HG02970 (cell line): Measurements from ENCODE around the gene ARFIP1.

ENCODE experiments used
- ATAC-seq: cut with Tn5 transposase; IDR thresholded peaks from one replicate; pipeline ENCODE4 v1.9.1; 2021; ENCODE audit warnings: mild to moderate bottlenecking, moderate library complexity, moderate number of reproducible peaks; ENCODE audit not compliant: unreplicated experiment, low FRiP score

Gene ARFIP1

DNA sequence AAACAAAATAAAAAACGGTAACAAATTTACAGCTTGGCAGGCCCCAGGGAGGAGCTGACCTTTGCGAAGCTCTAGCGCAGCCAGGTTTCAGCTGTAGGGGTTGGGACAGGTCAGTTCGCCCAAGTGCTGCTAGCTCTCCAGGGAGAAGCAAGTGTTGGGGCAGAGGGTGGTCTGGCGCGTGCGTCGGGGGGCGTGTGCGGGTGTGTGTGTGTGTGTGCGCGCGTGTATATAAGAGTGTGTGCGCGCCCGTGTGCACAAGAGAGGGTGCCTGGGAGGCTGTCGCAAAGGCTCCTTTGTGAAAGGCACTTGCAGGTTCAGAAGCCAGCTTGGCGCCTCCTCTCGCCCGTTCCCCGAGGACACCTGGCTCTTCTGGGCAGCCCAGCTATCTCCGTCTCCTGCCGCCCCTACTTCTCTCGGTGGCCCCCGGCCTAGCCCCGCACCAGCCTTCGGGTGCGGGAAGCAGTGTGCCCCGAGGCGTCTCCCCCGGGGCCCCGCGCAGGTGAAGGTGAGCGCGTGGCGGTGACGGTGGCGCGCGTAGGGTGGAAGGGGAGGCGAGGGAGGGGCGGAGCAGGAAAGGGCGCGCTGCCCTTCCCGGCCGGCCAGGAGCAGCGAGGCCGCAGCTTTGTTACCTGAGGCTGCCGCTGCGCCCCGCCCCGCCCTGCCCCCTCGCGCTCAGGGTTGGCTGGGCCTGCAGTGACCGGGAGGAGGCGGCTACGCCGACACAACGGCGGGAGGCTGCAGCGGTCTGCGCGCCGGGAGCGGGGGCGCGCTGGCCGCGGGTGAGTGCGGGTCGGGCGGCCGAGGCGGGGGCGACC is 156.1 kb downstream of the ARFIP1 start, which contains the start of gene FHDC1:
FHDC1 (plus strand) TSS at position 693 of the 815 bp plus-strand sequence. CDS start 6,735 bp downstream, outside the sequence.
- ATAC-seq, result no peak

DNA sequence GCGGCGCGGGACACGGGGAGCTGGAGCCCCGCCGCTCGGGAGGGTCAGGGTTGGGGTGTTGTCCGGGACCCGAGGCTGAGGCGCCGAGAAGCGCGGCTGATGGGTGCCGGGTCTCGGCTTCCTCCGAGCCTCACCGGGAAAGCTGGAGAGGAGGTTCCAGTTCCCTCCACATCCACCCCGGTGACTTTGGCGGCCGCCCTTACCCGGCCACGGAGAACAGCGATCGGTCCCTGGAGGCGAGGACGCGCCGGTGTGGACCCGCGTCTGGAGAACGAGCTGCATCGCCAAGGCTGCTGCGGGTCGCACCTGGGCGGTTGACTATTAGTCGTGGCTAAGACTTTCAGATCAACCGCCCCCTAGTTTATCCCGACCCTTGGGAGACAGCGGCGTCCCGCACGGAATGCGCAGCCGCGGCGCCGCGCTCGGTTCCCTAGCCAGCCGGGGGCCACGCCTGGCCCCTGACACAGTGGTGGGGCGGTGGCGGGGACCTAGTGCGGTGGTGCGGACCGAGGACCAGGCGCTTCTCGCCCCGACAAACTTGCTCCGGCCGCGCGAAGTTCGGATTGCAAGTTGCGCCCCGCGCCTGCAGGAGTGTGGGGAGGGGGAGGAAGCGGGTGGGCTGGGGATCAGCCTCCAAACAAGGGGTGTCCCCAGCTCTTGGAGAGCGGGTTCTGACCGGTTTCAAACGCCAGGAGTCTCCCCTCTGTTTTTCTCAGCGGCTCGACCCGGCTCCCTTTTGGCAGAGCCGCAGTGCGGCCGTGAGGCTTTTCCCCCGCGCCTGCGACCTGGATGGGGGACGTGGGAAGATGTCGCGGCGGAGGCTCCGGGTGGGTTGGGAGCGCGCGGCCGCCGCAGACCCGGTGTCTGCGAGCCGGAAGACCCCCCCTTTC is 156.9 kb downstream of the ARFIP1 start:
- ATAC-seq, result no peak

DNA sequence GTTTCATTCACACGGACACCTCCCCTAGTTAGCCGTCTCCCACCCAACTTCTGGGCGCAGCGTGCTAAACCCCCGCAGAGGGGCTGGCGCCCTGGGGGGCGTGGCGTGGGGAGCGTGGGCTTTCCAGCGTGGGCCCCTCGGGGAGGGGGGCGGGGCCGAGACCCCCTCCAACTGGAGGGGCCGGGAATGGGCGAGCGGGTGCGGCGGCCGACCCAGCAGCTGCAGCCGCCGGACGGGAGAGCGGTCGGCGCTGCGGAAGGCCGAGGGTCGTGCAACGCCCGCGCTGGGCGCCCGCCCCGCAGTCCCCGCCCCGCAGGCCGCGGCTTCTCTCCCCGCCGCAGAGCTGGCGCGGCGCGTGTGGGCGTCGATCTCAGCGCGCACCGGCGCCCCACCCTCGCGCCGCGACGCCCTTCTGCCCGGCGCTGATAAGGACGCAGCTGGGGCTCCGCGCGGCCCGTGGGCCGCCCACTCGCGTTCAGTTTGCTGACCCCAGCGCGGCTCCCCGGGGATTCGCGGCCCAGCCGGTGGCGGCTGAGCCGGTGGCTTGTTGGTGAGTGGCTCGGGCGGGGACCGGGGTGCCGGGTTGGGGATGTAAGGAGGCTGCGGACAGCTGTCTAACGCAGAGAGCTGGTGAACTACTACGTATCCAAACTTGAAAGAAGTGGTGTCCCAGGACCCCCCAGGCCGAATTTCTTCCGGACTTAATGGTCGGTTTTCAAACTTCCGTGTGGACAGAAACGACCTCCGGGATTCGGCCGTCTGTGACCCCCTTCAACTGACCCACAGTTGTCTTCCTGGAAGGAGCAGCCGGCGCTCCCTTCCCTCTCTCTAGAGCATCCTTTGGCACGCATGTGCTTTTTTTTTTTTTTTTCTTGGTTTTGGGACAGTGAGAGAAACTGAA is 157.8 kb downstream of the ARFIP1 start:
- no peak for ATAC-seq

DNA sequence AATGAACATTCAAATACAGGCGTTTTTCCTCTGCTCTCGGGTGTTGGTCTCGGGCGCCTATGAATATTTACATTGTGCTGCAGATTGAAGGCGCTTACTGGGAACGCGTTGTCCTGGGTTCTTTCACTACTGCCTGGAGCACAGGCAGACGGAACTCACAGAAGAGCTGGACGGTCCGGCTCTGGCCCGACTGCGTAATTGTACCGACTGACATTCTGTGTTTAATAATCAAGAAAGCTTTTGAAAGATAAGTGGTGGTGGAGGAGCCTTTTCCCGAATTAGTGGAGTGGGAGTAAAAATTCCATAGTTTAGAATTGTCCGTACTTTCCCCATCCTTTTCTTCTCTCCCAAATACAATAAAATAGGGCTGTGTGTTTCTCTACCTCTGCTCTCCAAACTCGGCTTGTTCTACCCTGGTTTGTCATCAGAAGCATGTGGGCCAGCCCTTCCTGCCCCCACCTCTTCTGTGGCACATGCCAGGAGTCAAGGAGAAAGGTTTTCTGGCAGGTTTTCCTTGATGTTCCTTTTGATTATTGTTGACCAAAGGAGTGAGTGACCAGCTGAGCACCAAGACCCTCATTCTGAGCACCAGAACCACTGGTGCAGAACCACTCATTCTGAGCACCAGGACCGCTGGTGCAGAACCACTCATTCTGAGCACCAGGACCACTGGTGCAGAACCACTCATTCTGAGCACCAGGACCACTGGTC is 158.6 kb downstream of the ARFIP1 start:
- no peak for ATAC-seq

DNA sequence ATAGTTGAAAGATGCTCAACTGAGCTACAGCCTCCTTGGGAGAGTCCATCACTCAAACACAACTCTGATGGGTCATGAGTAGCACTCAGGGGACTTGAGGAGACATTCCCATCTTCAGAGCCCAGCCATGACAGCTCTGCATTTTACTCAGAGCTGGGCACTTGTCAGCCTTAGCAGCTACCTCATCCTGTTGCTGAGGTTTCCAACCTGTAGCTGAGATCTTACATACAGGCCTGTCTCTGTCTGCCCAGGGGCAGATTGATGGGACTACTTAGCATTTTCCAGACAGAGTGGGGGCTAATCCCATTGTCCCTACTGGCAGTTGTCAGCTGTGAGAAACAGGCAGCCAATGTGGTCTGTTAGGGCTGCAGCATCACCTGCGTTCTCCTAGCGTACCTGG is 159.9 kb downstream of the ARFIP1 start:
- ATAC-seq, result no peak

DNA sequence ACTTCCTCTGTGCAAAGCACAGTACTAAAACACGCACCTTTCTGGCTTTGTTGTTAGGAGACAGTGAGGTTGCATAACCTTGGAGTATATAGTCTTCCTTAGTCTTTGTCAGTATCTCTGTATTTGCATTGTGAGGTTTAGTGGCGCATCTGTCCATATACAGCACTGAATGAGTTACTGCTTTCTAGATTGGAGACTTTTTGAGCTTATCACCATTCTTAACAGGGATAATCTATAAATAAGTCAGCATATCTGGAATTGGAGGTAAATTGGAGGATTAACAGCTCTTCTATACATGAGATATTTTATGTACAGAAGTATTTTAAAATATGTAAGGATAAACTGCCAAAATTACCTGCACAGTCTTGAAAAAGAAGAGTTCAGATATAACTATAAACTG is 160.7 kb downstream of the ARFIP1 start:
- ATAC-seq, result no peak

DNA sequence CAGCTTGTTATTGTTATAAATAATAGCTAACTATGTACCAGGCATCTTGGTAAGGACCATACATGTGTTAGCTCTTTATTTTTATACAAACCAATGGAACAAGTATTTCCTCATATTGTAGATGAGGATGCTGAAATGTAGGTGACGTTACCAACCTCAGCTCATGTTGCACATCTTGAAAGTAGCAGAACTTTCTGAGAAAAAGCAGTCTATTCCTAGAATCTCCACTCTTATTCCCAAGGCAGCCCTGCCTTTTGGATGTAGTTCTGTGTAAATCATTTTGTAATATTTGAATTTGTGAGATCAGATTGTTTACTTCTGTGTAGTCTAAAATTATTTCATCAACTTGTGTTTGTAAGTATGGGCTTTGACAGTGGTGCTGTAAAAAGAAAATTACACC is 161.7 kb downstream of the ARFIP1 start:
- ATAC-seq, result no peak

DNA sequence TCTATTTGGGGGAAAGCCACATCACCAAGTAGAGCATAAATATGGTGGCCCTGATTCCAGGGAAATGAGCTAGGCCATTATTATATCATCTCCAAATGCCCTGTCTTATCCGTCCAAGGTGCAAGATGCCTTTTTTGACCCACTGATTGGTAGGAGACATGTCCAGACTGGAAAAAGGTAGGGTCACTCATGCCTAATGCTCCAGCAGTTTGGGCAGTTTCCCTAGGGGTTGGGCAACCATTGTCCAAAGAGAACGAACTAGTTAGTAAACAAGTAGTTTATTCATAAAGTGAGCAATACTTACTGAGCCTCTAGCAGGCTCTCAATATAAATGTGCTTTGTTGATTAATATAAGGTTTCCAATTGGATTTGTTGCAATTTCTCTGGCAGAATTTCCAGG is 162.6 kb downstream of the ARFIP1 start:
- no peak for ATAC-seq

DNA sequence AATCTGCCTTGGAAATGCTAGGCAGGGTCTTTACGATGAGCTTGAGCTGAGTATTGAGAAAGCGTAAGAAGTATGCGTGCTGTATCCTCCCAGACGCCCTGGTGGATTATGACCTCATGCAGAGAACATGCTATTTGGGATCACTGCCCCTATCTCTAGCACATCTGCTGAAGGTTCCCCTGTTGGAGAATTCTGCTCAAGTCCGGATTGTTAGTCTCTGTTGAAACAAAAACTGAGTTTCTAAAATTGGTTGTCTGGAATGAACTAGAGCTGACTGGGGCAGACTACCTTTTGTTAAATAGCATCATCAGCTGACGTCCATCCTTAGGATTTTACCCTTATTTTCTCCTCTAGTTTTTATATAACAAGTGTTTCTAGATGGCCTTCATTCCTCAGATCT is 163.9 kb downstream of the ARFIP1 start:
- ATAC-seq, result no peak

DNA sequence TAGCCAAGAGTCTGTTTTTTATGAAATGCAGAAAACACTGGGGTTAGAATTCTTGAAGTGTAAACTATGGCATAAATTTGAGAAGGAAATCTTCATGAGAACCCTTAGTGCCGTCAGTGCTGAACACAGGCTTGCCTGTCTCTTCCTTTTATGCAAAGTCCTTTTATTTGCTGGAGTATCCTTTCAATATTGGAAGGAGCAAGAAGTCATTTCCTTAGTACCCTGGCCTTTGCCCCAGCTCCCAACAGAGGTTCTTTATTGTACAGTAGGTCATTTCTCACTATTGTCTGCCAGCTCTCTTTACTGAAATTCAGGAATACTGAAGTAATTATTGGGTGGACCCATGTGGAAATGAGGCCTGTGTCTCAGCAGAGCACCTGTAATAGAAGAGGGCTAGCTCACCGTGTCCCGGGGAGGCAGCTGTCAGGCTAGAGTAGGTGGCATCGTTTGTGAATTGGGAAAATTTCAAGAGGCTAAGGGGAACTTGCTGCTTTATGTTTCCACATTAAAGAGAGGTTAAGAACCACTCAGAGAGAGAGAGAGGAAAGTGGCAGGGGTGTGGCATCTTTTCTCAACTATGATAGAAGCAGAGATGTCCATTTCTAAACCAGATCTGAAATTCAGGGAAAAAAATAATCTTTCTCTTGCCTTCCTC is 165.0 kb downstream of the ARFIP1 start:
- no peak for ATAC-seq

DNA sequence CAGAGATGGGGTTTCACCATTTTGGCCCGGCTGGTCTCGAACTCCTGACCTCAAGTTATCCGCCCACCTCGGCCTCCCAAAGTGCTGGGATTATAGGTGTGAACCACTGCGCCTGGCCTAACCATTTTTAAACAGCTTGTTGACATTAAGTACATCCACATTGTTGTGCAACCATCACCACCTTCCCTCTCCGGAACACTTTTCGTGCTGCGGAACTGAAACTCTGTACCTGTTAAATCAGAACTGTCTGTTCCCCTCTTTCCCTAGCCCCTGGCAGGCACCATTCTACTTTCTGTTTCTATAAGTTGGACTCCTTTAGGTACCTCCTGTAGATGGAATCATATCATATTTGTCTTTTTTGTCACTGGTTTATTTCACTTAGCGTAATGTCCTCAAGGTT is 165.9 kb downstream of the ARFIP1 start:
- no peak for ATAC-seq

DNA sequence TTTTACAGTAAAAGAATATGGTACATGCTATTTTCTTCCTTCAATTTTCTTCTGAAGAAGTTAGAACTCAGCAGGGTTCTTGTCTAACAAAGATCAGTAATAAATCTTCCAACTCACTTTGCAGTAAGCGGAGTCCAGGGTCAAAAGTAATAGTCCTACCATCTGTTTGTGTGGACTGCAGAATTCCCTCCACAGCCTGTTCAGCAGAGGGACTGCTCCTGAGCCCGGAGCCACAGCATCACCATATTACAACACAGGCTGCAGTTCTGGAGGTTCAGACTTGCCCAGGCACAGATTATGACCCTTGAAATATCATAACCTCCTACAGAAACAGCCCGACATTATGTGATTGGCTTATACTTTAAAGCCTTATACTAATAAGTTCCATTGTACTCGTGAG is 166.7 kb downstream of the ARFIP1 start:
- no peak for ATAC-seq

DNA sequence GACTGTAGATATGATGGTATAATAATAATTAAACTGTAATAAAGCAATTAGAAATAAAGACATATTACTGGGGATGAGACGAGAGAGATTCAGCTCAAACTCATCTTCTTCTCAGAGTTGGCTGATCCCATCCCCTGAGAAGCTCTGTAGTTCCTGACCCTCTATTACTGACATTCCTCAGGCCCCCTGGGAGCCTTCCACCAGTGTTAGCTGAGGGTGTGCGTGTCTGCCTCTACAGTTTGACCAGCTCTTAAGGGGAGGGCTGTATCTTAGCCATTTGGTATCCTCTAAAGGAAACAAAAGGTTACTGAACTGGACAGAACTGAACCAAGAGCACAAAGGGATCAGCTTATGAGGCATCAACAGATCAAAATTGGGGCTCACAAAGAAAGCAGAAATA is 167.6 kb downstream of the ARFIP1 start:
- no peak for ATAC-seq

DNA sequence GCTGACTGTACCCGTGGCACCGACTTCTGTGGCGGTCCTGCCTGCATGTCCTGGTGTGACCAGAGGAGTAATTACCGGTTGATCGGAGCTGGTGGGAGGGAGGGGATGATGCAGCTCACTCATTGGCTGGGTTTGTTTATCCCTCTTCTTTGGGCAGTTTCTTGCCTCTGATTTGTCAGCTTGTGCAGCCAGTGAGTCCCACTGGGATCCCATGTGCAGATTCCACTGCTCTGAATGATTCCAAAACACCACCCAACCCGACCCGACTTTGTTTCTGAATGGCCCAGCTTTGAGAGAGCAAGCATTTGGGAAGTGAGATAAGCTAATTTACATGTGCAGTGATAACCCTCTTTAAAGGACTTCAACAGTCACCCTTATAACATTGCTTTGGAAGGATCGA is 170.2 kb downstream of the ARFIP1 start:
- ATAC-seq, result no peak

DNA sequence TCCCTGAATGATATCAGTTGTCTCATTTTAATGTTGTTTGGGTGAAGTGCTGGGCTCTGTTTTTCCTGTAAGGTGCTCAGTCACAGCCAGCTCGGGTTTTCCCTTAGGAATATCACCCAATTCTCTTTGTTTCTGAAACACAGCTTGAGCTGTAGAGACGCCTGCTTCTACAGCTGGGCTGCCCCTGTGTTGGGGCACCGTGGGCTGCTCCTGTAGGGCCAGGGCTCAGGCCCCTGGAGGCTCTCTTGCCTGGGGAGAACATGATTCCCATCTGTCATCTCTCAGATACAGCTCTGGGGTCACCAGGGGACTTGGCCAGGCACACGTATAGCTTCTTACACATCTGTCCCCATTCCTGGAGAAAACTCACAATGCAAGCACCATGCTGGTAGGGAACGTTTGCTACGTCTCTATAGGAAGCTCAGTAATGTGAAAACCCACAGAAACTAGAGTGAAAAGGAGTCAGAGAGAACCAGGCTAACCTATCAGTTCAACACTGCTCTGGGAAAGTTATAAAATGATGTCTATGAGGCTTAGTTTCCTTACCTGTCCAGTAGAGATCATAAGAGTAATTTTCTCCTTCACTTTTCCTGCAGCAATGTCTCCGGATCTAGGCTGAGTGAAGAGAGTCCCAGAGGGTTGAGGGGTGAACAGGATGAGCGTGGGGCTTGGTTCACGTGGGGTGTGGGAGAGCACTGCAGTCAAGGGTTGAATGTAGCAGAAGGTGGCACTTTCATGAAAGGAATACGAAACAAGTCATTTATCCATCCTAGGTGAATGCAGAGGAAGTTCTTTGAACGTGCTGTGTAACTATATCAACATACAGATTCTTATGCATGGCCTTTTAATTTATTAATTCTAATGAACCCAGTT is 170.9 kb downstream of the ARFIP1 start:
- no peak for ATAC-seq

DNA sequence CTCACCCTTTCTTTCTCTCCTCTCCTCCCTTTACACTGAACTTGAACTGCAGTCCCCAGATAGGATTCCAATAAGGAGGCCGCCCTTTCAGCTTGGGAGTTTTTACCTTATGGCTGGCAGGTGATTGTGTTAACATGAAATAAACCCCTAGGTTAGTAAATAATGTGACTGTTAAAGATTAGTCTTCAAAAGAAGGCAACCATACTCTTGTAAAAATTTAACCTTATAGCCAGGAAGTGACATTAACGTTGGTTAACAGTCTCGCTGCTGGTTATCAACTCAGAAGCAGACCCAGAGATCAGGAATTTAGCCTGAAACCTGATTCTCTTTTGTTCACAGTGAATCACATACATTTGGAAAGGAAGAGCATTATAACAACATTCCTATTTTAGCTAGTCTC is 171.6 kb downstream of the ARFIP1 start:
- ATAC-seq, result no peak

DNA sequence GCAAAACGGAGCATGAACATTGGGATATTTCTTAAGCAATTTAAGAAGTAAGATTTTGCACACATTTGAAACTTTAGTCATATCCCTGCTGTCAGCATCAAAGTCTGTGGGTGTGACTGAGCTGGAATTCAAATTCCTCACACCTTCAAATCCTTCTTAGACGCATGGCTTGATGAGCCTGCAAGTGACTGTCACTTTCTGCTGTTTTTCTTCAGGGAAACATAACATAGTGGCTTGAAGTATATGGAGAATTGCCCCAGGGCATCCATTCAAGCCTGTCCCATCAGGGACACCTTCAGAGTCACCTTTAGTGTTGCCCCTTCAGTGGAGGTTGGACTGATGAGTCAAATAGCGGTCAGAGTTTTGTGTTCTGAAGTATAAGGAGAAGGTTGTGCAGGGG is 173.8 kb downstream of the ARFIP1 start:
- no peak for ATAC-seq

DNA sequence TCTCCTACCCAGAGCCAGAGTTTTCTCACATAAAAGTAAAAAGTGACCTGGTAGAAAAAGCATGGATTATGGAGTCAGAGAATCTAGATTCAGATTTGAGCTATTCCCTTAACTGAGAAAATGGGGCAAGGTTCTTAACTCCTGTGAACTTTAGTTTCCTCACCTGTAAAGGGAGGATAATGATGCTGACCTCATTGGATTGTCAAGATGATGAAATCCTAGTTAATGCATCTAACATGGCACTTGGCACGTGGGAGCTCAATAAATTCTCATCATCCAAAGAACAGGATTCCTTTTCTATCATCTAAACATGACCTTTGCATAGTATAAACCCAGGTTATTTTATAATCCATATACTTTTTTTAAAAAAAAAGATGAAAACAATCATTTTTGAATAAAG is 175.0 kb downstream of the ARFIP1 start:
- no peak for ATAC-seq

DNA sequence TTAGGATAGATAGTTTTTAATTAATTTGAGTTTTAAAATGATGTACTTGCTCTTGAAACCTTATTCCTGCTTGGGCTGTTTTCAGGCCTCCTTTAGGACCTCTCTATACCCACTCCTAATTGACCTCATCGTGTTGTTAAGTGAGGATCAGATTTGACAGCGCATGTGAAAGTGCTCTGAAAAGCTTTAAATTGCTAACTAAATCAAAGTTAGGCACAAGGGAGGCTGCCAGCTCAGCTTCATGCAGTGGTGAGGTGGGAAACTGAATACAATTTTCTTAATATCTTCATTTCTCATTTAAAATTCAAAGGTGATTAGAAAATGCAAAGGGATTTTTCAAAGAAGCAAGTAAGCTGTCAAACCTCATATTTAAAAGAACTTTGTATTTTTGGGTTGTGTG is 176.4 kb downstream of the ARFIP1 start:
- ATAC-seq, result no peak
